Caco-2 (cell line): Measurements from ENCODE around the gene CILP. TPM values are rescaled to one million over a fixed set of nuclear protein-coding genes. Genes with fewer than 3 reads are reported as not detected.
"Not testable (repeated sequence)": the region's sequence is repeated elsewhere in the genome, so short reads cannot be mapped to it uniquely, and the experiment has no call there.

Source experiments
- BruUV-seq: library from RNA; stranded (reverse); fragments of 400-500 nt; replicated peaks from 2 replicates; lab custom pipeline; 2021; lab: Mats Ljungman, UMichigan
- CTCF ChIA-PET: fragments of 300-600 bp; sonication (Branson Sonifier 250); formaldehyde crosslinking; loops from one replicate; lab custom pipeline; 2022; ENCODE audit warnings: antibody characterized with exemption; lab: Charles Lee
- POLR2A ChIA-PET: fragments of 300-600 bp; sonication (Branson Sonifier 250); formaldehyde crosslinking; loops from one replicate; lab custom pipeline; 2022; ENCODE audit warnings: antibody characterized with exemption; lab: Charles Lee
- DNase-seq, 2 experiments: peaks; one replicate each; pipeline versions ENCODE4 v3.0.0 to v3.0.0-alpha.2; 2020 to 2022
- H3K27me3 ChIP-seq: replicated peaks from 2 replicates; pipeline ENCODE4 v1.6.0; 2011; ENCODE audit warnings: low read length; ENCODE audit not compliant: control insufficient read depth, insufficient read depth
- H3K36me3 ChIP-seq: 2 replicates; pipeline ENCODE4 v1.5.1; 2011; ENCODE audit warnings: low read length; ENCODE audit not compliant: control insufficient read depth, insufficient read depth
- H3K4me1 ChIP-seq: fragments of 250-450 bp; sonication (Bioruptor Pico); 2 replicates; pipeline ENCODE4 v1.5.1; 2020; ENCODE audit warnings: mild to moderate bottlenecking
- H3K4me3 ChIP-seq: 2 replicates; pipeline ENCODE4 v1.5.1; 2011; ENCODE audit warnings: low read depth, mild to moderate bottlenecking, control low read depth, low read length
- H3K9me3 ChIP-seq: fragments of 250-450 bp; sonication (Bioruptor Pico); 2 replicates; pipeline ENCODE4 v1.5.1; 2020; ENCODE audit warnings: mild to moderate bottlenecking, moderate library complexity
- H3K27ac Mint-ChIP-seq: one replicate; pipeline ENCODE4 v1.8.0; 2022; ENCODE audit warnings: mixed read lengths; ENCODE audit not compliant: unreplicated experiment
- H3K27me3 Mint-ChIP-seq: one replicate; pipeline ENCODE4 v1.8.0; 2022; ENCODE audit warnings: mixed read lengths; ENCODE audit not compliant: insufficient read depth, unreplicated experiment
- H3K36me3 Mint-ChIP-seq: one replicate; pipeline ENCODE4 v1.8.0; 2022; ENCODE audit warnings: mild to moderate bottlenecking, mixed read lengths; ENCODE audit not compliant: insufficient read depth, unreplicated experiment
- H3K4me1 Mint-ChIP-seq: one replicate; pipeline ENCODE4 v1.8.0; 2022; ENCODE audit warnings: low read depth, mixed read lengths; ENCODE audit not compliant: unreplicated experiment
- H3K4me3 Mint-ChIP-seq: one replicate; pipeline ENCODE4 v1.8.0; 2022; ENCODE audit warnings: mild to moderate bottlenecking, moderate library complexity, mixed read lengths; ENCODE audit not compliant: unreplicated experiment
- H3K9me3 Mint-ChIP-seq: one replicate; pipeline ENCODE4 v1.8.0; 2022; ENCODE audit warnings: mixed read lengths; ENCODE audit not compliant: unreplicated experiment
- CTCF ChIP-seq, 2 experiments: fragments of 200-600 bp in 1 of 2; IDR thresholded peaks; 1 replicate in 1 of 2; 2 replicates in 1 of 2; pipeline versions ENCODE4 v1.5.1 to v1.8.0; 2011 to 2022; ENCODE audit warnings: antibody characterized with exemption in 1 of 2, control low read depth in 1 of 2, inconsistent platforms in 1 of 2, low read depth in 1 of 2, low read length in 1 of 2, mild to moderate bottlenecking in 1 of 2, moderate library complexity in 1 of 2; ENCODE audit not compliant: insufficient read depth in 1 of 2, severe bottlenecking in 1 of 2, unreplicated experiment in 1 of 2
- intact Hi-C: fragments of 100-400 bp; cut with micrococcal nuclease; formaldehyde crosslinking; loops from one replicate; pipeline ENCODE4 v1.10.0; 2022; ENCODE audit not compliant: unreplicated experiment
- total RNA-seq: library from RNA; stranded (reverse); gene quantifications from 2 replicates; pipeline ENCODE4 v1.2.3, GENCODE V29; 2022

CILP gene
- total RNA-seq, 1 experiment from 2014 or later: not detected

GRCh38 chr15:65192016-65192415 lies 19.3 kb downstream of the CILP start:
- Mint-ChIP-seq H3K4me3 (no peak overlapping the region), H3K9me3 (no peaks in the 10 kb centered on the region), H3K27me3 (no peaks in the 10 kb centered on the region), H3K27ac (no peak overlapping the region), H3K4me1 (peaks cover 7% of the 10 kb centered on the region), H3K36me3 (no peaks in the 10 kb centered on the region)
- intact Hi-C loops: no loop called here
- peak; percentile 19 to 67 for DNase-seq
- H3K36me3 ChIP-seq: no peaks in the 10 kb centered on the region
- CTCF ChIA-PET: no interaction called here
- TF ChIP-seq CTCF (IDR thresholded peaks at IDR 0.05; ENCODE audit: insufficient read depth in 1 of 2, low read depth in 1 of 2, low read length in 1 of 2, severe bottlenecking in 1 of 2, unreplicated experiment in 1 of 2): no peak
- no peaks in the 10 kb centered on the region for H3K27me3 ChIP-seq
- no peaks in the 10 kb centered on the region for H3K9me3 ChIP-seq
- BruUV-seq: no TSS peak
- peaks cover 4% of the 10 kb centered on the region; the same call in 1 of the 2 replicates for H3K4me1 ChIP-seq
- no peak overlapping the region for H3K4me3 ChIP-seq
- POLR2A ChIA-PET: no interaction called here

GRCh38 chr15:65189102-65189740 lies 22.1 kb downstream of the CILP start:
- Mint-ChIP-seq H3K36me3 (no peaks in the 10 kb centered on the region), H3K27me3 (no peaks in the 10 kb centered on the region), H3K9me3 (no peaks in the 10 kb centered on the region), H3K4me1 (peaks cover 7% of the 10 kb centered on the region), H3K27ac (no peak overlapping the region), H3K4me3 (no peak overlapping the region)
- CTCF ChIA-PET: interaction anchor here (0.5 to 2.6 kb wide), 2 partner anchors 82 to 139 kb away, joined by 3 to 10 read pairs; no protein-coding TSS in a partner anchor
- POLR2A ChIA-PET: no interaction called here
- Histone ChIP-seq H3K36me3 (no peaks in the 10 kb centered on the region), H3K4me3 (no peak overlapping the region), H3K4me1 (peaks cover 4% of the 10 kb centered on the region; the same call in 1 of the 2 replicates), H3K27me3 (no peaks in the 10 kb centered on the region), H3K9me3 (no peaks in the 10 kb centered on the region)
- TF ChIP-seq CTCF (IDR thresholded peaks at IDR 0.05; ENCODE audit: insufficient read depth in 1 of 2, low read depth in 1 of 2, low read length in 1 of 2, severe bottlenecking in 1 of 2, unreplicated experiment in 1 of 2): peak; percentile 75 to 83
- intact Hi-C loops: loop anchor here (1.0 kb wide), 2 partner anchors 82 to 108 kb away; no protein-coding TSS in a partner anchor
- peak; percentile 51 to 61 for DNase-seq
- BruUV-seq: no TSS peak

GRCh38 chr15:65188472-65188871 lies 22.8 kb downstream of the CILP start:
- H3K27ac Mint-ChIP-seq, H3K27me3 ChIP-seq, H3K4me3 ChIP-seq, intact Hi-C loops, H3K4me1 ChIP-seq, H3K27me3 Mint-ChIP-seq, H3K9me3 Mint-ChIP-seq, CTCF ChIA-PET, DNase-seq, H3K36me3 ChIP-seq, H3K4me3 Mint-ChIP-seq, BruUV-seq, H3K36me3 Mint-ChIP-seq, POLR2A ChIA-PET, H3K9me3 ChIP-seq, H3K4me1 Mint-ChIP-seq: not testable (repeated sequence)
